HG02571 (cell line): ENCODE results near the gene CDK5RAP3.

Experiments
- ATAC-seq: cut with Tn5 transposase; IDR thresholded peaks from one replicate; pipeline ENCODE4 v1.9.1; 2021; ENCODE audit warnings: mild to moderate bottlenecking, moderate library complexity; ENCODE audit not compliant: unreplicated experiment

Gene CDK5RAP3

DNA sequence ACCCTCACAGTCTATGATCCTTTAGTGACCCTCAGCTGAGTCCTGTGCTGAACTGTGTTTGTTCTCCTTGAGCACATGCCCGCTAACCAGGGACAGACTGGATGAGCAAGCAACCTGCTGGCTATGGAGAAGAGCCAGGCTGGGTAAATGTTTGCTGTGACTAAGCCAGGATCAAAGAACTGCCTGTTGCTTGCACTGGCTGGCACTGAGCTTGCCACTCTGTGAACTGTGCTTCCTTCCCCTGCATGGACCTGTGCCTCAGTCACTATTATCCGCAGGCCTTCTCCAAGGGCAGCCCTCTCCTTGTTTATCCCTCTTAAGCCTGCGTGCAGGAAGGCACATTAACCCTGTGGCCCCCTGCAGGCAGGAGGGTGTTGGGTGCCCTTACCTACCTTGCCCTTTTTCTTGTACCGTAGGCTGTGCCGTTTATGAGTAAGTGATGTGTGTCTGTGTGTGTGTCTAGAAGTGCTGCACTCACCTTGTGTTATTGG lies 22.2 kb upstream of the CDK5RAP3 start:
- ATAC-seq, result no peak

DNA sequence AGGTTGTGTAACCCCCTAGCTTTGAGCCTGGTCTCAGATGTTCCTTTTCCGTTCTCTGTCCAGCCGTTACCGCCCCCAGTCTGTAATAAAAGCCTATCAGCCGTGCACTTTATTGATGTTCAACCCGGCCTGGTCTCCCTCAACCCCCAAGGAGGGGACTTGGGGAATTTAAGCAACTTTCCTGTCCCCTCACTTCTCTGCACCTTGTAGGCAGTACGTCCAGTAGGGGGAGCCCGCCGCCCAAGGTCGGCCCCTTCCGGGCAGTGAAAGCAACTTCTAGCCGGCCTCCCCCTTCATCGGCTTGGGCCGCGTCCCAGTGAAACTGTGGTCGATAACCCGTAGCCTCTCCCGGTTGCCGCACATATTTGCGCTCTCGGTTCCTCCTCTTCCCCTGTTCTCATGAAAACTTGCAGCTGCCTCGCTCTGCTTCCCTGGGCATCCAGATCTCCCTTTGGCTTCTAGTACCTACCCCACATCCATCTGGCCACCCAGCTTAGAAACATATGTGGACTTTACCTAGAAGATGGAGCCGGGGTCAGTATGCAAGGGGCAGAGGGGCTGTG lies 21.6 kb upstream of the CDK5RAP3 start:
- no peak for ATAC-seq

DNA sequence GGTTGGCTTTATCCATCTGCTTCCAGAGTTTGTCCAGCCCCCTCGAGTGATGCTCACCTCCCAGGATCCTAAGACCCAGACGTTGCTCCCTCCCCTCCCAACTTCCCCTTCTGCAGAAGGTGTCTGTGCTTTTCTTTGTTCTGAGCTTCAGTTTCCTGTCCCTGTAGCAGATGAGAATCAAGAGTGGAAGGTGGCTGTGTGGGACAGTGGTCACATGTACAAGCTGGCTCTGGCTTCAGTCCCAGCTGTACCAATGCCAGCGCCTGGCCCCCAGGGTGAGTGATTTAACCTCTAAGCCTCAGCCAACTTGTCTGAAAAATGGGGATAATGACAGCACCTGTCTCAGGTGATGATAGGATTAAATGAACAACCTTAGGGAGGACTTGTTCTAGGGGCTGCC lies 21.0 kb upstream of the CDK5RAP3 start:
- ATAC-seq, result no peak

GRCh38 chr17:47950448-47950847 lies 20.5 kb upstream of the CDK5RAP3 start:
- ATAC-seq, result no peak

GRCh38 chr17:47952171-47953021 lies 18.5 kb upstream of the CDK5RAP3 start:
- no peak for ATAC-seq

- no peak for ATAC-seq
These were observed 17.0 kb upstream of the CDK5RAP3 start for GRCh38 chr17:47953909-47954308.

DNA sequence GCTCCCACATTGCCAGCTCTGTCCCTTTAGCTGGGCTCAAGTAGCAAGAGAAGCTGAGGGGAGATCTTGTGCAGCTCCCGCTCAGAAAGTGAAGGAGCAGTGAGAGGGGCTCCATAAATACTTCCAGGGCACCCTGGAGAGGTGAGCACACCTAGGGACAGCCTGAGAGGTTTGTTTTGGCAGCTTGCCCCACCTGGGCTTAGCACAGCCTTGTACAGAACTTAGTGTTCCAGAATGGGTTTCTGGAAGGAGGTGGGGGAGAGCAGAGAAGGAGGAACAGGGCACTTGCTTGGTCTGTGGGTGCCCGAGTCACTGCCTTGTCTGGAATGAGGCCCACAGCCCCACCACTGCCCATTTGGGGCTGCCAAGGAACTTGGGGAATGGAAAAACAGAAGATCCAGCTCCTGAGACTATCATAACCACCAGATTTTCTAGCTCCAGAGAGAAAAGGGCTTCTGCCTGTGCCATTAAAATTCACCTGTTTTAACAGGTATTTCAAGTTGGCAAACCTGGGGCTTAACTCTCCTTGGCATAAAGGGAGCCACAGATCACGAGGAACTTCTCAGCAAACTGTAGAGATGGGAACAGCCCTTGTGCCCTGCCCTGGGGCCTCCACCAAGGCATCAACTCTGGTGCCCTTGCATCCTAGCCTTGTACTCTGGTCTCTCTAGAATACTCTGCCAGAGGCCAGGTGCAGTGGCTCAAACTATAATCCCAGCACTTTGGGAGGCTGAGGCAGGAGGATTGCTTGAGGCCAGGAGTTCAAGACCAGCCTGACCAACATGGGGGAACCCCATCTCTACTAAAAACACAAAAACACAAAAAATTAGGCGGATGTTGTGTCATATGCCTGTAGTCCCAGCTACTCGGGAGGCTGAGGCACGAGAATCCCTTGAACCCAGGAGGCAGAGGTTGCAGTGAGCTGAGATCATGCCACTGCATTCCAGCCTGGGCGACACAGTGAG lies 15.1 kb upstream of the CDK5RAP3 start:
- no peak for ATAC-seq

- no peak for ATAC-seq
These were observed 13.9 kb upstream of the CDK5RAP3 start for GRCh38 chr17:47956791-47957590.

DNA sequence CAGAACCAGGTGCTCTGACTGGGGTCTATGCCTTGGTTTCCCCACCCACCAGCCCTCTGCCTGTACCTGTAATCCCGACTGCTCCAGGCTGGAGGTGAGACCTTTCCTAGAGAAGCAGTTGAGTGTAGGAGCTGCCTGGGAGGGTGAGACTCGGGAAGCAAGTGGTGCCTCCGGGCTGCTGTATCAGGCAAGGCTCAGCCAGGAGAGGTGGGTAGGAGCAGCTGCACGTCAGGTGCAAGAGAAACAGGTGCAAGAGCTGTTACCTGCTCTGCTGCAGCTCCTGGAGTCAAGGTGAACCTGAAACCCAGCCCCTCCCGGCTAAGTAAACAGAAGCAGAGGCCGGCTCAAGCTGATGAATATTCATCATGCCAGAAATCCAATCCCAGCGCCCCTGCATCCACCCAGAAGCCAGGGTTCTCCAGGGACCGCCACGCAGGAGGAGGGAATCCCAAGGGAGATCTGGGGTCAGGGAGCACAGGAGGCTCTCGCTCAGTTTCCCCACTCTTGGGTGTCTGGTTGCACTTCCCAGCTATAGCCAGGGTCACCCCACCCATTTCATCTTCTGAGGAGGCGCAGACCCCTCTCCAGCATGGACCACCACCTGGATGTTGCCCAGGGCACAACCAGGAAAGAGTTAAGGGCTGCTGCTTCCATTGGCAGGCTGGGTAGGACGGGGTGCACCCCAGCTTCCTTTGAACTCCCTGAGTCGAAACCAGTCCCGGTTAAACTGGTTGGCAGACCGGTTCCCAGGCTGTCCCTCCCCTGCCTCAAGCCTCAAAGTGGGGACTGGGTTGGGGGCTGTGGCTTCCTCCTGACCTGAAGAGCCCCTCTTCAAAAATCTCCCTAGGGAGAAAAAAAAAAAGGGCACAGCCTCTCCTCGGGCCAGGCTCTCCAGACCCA lies 13.1 kb upstream of the CDK5RAP3 start, which contains the start of gene PRR15L:
Gene PRR15L (minus strand): TSS at position 293 of the 900 bp plus-strand sequence. CDS start 4,649 bp downstream, outside the sequence.
- ATAC-seq, result no peak

DNA sequence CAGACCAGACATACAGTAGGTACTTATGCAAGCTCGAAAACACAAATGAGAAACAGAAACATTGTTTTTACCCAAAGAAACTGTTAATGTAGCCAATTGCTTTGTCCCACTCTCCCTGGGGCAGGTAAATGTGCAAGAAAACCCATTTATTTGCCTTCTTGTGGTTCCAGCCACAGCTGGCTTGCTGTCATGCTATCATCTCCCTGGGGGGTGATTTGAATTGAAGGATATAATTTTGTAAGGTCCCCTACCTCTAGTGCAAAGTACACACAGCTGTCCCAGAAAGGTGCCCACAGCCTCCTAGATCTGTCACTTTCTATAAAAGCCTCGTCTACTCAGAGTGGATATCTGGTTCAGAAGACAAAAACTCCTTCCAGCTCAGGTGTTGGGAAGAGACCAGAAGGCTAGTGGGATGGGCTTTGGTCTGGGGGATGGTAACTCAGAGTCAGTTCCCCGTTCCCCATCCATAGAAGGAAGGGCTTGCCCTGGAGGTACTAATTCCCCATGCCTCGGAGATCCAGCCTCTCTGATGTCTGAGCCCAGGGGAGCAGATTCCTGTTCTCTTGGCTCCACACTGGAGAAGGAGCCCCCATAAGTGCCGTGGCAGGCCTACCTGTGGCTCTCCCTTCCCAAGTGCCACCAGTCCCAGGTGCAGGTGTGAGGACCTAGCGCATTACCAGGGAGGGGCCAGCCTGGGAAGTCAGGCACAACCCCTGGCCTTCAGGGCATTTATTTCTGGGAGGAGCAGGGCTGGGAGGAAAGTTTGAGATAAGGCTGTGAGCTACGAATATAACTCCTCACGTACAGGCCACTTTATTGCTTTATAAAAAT lies 10.9 kb upstream of the CDK5RAP3 start:
- no peak for ATAC-seq

DNA sequence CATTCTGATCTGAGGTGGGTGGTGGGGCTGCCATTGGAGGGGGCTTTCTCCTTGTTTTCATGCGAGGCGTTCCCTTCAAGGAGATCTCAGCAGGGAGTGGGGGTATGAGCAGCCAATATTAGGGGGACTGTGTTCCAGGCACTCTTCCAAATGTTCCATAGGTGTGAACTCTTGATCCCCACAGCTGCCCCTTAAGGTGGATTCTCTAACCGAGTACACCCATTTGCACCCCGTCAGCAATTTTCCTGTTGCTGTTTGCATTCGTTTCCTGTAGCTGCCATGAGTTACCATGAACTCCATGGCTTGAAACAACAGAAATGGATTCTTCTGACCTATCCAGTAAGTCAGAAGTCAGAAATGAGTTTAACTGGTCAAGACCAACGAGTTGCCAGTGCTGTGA lies 9.5 kb upstream of the CDK5RAP3 start:
- no peak for ATAC-seq

- no peak for ATAC-seq
These were observed 8.0 kb upstream of the CDK5RAP3 start for GRCh38 chr17:47962901-47963300.

DNA sequence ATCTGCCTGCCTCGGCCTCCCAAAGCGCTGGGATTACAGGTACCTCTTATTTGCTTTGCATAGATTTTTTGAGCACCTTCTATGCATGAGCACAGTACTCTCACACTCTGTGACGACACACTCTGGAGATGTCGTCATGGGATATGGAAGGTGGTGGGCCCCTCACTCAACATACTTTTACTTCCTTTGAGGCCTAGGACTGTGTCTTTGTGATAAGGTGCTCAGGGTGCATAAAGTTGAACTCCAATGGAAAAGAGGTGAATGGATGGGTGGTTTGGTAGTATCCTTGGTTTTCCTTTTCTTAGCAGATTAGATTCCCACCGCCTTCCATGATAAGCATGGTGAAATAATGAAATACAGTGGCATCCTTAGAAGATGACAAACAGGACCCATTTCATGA lies 6.1 kb upstream of the CDK5RAP3 start:
- no peak for ATAC-seq

- no peak for ATAC-seq
These were observed 4.8 kb upstream of the CDK5RAP3 start for GRCh38 chr17:47966079-47966519.

DNA sequence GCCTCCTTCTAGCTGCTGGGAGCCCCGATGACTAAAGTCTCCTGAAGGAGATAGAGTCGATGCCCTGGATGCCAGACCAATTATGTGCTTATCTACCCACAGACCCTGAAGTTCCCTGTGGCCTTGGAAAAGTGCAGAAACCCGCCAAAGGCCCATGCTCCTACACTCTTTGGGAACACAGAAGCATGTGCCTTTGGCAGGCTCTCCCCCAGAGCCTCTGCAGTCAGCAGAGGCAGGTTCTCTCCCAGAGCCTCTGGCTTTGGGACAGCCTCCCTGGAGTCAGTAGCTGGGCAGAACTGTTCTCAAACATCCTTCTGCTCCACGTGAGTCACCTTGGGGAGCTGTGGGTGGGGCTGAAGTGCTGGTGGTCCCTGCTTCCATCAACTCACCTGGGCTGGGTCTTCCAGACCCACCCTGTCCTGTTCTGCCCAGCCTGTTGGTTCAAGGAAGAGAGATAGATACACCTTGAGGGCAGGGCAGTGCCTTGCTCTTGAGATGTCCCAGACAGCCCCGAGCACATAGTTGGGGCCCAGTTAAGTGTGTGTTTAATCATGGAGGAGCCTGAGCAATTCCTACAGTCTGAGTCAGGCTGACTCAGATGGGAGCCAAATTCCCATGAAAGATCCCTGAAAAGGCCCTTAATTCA lies 3.2 kb upstream of the CDK5RAP3 start:
- ATAC-seq, result no peak

GRCh38 chr17:47968836-47969235 lies 2.1 kb upstream of the CDK5RAP3 start:
- ATAC-seq, result no peak

DNA sequence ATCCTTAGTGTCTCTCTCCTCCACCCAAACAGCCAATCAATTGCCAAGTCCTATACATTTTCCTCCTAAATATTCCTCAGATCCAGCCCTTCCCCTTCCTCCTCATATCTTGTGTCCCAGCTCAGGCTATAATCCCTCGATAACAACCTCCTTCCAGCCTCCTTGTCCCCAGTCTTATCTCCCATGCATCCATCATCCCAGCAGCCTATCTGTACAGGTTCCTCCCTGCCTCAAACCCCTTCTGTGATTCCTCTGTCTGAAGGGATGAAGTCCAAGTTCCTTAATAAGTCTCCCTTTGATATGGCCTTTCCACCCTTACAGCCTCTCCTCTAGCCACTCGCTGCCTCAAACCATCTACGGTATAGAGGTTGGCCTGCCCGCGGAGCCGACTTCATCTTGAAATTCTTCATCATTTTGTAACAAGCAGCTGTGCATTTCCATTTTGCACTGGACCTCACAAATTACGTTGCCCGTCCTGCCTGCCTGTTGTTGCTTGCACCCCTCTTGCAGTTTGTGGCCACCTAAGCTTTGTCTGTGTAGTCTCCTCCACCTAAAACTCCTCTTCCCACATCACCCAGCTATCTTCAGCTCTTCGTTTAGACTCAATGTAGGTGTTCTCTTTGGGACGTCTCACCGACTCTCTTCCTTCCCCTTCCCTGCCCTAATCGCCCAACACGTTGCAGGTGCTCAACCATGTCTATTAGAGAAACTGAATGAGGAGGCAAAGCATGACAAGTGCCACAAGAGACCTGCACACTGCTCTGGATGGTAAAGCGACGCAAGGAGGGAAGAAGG lies 786 bp upstream of the CDK5RAP3 start:
- no peak for ATAC-seq
